Hematopoietic multipotent progenitor cell (in vitro differentiated cells): Measurements from ENCODE around the gene TMEM150C. TPM values are rescaled to one million over a fixed set of nuclear protein-coding genes. Genes with fewer than 3 reads are reported as not detected.

ENCODE experiments used
- DNase-seq, 3 donors: peaks; one replicate each; pipeline ENCODE4 v3.0.0-alpha.2; 2011 to 2015; ENCODE audit warnings: low read depth in 2 of 3, low spot score in 2 of 3
- total RNA-seq: library from RNA; depleted of rRNA; stranded (reverse); fragments of >200 nt; gene quantifications from one replicate; pipeline ENCODE4 v1.2.3, GENCODE V29; 2012

TMEM150C gene
- 8.6 TPM for total RNA-seq

DNA sequence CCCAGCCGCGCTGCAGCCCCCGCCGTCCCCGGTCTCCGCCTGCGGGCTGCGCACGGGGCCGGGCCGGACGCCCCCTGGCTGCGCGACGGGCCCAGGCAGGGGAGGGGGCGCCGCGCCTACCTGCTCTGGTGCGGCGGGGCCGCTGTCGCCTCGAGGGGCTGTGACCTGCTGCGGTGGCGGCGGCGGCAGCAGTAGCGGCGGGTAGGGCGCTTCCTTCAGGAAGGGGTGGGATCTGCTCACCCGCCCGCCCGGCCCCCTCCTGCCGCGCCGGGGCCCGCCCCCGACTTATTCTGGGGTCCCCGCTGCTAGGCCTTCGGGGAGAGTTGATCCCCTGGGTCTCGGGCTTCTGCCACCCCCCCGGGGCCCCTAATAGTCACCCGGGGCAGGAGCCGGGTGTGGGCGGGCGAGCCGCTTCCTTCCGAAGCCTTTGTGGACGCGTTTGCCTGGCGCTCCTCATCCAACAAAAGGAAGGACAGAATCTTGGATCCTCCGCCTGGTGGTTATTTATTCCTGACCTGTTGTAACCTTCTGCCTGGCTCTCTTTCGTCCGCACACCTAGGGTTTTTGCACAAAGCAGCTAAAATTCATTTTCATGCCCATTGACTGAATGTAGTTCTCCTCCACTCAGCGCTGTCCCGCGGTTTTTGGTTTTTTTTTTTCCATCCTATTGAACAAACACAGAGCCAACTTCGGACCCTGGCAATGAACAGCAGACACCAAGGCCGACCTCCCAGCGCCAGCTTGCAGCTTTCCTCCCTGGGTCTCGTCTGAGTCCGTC is at the start of gene TMEM150C:
Gene TMEM150C, minus strand, starts transcription at position 203 of the 778 bp plus-strand sequence. CDS start 57,331 bp downstream, outside the sequence.
- DNase-seq: peak in 2 of 3 donors; percentile 46 to 50

- DNase-seq: no peak
Measured at GRCh38 chr4:82611527-82611926, 49.7 kb upstream of the TMEM150C start.

GRCh38 chr4:82610041-82610440 is 48.3 kb upstream of the TMEM150C start:
- DNase-seq: no peak

GRCh38 chr4:82606622-82607021 is 44.8 kb upstream of the TMEM150C start:
- no peak for DNase-seq

DNA sequence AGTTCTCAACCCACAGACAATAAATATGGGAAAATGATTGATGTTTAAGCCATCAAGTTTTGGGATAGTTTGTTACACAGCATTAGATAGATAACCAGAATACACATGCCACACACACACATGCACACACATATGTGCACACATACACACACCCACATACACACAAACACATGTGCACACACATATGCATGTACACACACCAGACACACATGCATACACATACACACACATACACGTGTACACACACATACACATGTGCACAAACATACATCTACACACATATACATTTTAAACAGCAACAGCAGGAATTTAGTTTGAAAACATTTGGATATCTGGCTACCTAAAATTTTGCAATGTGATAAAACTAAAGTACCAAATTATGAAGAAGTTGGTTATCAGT is 42.7 kb upstream of the TMEM150C start:
- no peak for DNase-seq

DNA sequence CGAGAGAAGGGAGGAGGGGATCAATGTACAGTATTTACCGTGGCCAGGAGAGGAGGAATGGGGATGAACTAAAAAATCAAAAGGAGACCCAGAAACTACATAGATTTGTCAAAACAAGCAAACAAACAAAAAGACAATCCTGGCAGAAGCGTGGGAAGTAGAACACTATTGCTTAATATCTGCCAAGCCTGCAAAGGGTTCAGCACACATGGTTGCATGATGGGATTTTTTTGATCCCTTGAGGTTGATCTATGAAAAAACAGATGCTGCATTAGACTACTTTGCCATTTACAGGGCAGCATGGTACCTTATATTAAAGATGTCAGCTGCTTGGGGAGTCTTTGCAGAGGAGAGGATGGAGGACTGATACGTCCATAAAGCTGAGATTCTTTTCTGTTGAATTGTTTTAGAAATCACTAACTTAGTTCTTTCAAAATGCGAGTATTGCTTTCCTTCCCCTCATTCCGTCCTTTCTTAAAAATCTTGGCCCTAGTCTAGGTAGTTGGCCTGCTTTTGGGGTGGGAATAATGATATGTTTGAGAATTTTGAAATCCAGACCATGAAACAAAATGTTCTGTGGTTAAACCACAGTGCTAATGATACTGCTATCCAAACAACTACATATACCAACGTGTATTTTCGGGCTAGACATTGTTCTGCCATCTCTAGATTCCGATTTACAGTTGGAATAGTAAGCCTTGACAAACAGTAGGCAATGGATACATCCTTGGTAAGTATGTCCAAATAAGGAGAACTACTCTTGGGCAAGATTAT is 39.6 kb upstream of the TMEM150C start:
- DNase-seq: no peak

- peak in 2 of 3 donors; percentile 5 to 29 for DNase-seq
Measured at GRCh38 chr4:82599336-82599735, 37.5 kb upstream of the TMEM150C start.

- DNase-seq: no peak
Measured at GRCh38 chr4:82594456-82594855, 32.7 kb upstream of the TMEM150C start.

DNA sequence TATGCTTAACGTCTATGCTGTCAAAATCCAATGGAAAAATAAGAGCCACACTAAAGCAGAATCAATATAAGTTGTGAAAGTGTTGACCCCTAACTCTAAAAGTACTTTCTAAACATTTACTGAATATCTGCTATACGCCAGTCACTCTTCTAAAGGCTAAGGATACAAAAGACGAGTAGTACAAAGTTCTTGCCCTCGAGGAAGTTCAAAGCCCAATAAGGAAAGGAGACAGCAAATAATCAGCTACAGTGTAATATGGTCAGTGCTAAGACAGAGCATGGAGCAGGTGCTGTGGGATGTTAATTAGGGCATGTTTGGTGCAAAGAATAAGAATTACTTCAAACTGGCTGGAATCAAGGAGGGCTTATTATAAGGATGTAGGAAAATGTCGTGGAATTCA is 31.6 kb upstream of the TMEM150C start:
- no peak for DNase-seq

DNA sequence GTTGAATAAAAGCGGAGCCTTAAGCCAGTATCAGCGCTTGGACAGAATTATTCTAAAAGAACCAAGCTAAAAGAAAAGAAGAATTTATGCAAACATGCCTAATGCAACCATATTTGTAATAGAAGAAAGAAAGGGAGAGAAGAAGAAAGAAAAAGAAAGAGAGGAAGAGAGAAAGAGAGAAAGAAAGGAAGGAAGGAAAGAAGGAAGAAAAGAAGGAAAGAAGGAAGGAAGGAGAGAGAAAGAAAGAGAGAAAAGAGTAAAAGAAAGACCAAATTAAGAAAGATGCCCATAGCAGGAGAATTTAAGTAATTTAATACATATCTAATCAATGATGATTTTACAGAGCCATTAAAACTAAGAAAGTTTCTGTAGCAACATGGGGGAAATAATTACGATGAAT is 30.9 kb upstream of the TMEM150C start:
- DNase-seq: no peak

- DNase-seq: no peak
Measured at GRCh38 chr4:82591592-82591991, 29.8 kb upstream of the TMEM150C start.

DNA sequence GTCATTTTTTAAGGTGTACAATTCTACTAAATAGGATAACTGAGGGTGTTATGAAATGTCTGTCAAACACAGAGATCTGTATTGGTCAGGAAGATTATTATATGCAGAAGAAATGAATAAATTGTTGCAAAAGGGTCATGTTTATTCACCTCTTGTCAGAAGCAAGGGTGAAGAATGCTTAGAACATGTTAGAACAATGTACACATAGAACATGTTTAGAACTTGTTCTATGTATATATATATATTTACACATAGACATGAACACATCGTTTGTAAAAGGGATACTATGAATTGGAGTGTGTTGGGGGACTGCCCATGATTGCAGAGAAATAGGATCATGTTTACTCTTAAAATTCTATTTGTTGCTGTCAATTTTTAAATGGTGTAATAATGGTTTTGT is 28.0 kb upstream of the TMEM150C start:
- no peak for DNase-seq

GRCh38 chr4:82588771-82589270 is 27.0 kb upstream of the TMEM150C start:
- no peak for DNase-seq

- DNase-seq: no peak
Measured at GRCh38 chr4:82587826-82588540, 26.2 kb upstream of the TMEM150C start.

DNA sequence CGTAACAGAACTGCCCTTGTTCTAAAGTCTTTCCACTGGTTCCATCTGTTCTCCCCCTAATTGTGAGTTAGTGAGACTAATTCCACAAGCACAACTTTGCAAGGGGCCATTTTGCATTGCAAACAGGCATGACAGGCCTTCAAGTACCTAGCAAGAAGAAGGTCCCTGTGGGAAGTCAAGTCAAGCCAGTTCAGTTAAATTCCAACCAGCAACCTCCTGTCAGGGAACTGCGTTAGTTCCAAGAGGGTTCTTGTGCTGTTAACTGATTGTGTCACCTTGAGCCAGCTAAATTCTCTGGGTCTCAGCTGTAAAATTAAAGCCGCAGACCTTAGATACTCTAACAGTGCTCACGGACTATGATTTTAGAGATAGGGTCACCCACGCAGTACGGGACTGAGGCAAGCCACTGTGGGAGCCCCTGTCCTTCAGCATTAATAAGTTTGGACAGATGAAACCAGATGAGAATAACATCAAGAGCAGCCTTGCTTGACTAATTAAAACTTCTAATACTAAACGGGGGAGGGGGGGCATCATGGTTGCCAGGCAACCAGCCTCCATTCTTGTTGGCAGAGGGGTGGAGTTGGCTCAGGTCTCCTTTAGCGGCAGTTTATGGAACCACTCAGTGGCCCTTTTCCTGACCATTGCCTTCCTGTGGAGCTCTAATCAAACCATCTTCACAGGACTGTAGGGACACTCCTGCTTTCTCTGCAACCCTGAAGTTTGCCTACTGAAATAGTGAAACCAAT is 24.1 kb upstream of the TMEM150C start:
- DNase-seq: no peak

- no peak for DNase-seq
Measured at GRCh38 chr4:82584931-82585330, 23.1 kb upstream of the TMEM150C start.

DNA sequence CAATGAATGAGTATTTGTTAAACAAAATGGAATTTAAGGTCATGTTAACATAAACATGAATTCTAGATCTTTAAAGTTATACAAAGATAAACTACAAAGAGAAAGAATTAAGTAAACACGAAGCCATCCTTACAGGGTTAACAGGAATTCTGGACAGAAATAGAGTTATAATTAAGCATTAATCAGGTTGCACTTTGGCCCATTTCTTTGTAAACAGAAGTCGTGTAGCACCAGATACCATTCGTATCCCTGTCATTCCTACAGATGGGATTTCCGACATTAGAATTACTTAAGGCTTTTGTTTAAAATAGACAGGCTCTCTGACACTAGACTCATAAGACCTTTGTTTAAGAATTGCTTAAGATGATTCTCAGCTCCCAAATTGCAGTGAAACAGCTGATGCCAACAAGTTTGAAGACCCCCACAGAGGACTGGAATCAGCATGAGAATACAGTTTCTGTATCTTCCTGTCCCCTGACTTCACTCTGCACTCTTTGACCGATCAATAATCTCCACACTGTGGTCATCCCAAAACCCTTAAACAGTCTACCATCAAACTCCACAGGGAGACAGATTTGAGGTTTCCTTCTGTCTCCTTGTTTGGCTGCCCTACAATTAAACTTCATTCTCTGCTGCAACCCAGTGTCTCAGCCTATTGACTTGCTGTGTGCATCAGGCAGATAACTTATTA is 22.3 kb upstream of the TMEM150C start:
- DNase-seq: no peak

DNA sequence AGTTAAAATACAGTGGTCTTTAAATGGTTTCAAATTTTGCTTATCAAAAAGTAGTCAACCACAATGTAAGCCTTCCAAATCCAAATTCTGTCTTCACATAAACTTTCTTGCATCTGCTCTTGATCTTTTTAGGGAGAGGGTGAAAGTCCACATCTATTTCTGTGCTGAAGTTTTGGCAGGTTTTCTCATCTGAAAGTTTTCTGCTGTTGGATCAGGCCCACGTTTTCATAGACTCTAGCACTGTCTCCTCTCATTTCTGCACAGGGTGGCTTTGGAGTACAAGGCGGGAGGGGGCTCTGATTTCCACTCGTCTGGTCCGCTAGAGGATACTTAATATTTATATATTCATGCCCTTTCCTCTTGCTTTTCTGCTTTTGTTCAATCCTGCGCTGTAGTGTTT is 18.1 kb upstream of the TMEM150C start:
- DNase-seq: no peak

- DNase-seq: no peak
Measured at GRCh38 chr4:82578935-82579334, 17.1 kb upstream of the TMEM150C start.

DNA sequence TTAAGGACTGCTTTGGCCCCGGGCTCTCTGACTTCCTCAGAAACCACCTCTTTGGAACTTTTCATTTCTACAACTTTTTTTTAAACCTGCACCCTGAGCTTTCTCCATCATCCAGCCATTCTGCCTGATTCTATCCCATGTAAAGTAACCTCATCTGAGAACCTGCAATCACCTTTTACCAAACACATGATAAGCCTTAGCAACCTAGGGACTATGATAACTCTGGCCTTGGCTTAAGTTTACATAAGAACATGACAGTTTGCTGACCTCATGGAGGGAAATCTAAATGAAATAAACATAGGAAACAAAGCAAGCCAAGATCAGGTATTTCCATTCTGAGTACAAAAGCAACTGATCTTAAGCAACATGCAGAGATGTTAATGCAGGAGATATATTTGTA is 15.7 kb upstream of the TMEM150C start:
- DNase-seq: no peak
